HG03060 (cell line): ENCODE measurements around the gene ARHGAP18.

ENCODE experiments used
- ATAC-seq: cut with Tn5 transposase; IDR thresholded peaks from one replicate; pipeline ENCODE4 v1.9.1; 2021; ENCODE audit warnings: low read depth, moderate number of reproducible peaks; ENCODE audit not compliant: unreplicated experiment

ARHGAP18 gene

GRCh38 chr6:129555206-129555832 lies 154.7 kb downstream of the ARHGAP18 start:
- ATAC-seq, result no peak

GRCh38 chr6:129552413-129552812 lies 157.6 kb downstream of the ARHGAP18 start:
- ATAC-seq, result no peak

DNA sequence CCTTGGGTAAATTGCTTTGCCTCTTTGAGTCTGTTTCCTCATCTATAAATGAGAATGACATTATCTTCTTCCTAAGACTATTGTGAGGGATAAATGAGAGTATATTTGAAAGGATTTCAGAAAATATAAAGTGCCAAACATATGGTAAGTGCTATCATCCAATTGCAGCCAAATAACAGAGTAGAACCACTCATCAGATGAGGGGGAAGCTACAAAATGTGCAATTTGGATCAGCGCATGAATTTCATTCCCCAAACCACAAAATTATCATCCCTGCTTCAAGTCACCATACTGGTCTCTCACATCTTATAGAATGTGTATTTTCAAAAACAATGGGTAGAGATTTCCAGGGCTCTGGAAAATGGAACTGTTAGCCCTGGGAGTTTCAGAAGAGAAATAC lies 158.5 kb downstream of the ARHGAP18 start:
- no peak for ATAC-seq

GRCh38 chr6:129546702-129547101 lies 163.3 kb downstream of the ARHGAP18 start:
- ATAC-seq, result no peak

GRCh38 chr6:129544892-129545612 lies 164.9 kb downstream of the ARHGAP18 start:
- ATAC-seq, result no peak

DNA sequence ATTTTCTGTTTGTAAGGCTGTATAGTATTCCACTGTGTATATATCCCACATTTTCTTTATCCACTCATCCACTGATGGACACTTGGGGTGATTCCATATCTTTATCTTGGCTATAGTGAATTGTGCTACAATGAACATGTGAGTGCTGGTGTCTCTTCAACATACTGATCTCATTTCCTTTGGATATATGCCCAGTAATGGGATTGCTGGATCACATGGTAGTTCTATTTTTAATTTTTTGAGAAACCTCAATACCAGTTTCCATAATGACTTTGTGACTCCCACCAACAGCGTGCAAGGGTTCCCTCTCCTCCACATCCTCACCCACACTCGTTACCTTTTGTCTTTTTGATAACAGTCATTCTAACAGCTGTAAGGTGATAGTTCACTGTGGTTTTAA lies 166.0 kb downstream of the ARHGAP18 start:
- ATAC-seq, result no peak

- ATAC-seq, result no peak
Observed at GRCh38 chr6:129542705-129543104, 167.3 kb downstream of the ARHGAP18 start.

- ATAC-seq, result no peak
Observed at GRCh38 chr6:129539032-129539431, 170.9 kb downstream of the ARHGAP18 start.

DNA sequence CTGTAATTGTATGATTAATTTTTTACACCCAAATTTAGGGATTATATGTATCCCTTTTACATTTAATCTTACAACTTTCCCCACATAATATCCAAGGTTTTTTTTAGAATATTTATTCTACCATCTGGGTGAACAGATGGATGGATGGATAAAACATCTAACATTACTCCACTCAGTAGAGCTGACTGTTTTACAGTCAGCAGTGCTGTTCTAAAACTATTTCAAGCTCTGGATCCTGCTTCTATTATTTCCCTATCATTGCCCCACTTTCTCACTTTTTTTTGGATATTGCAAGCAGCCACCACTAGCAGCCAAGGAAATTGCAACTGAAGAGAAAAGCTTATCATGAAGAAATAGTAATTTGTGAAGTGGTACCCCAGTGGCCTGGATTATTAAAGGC lies 173.7 kb downstream of the ARHGAP18 start:
- ATAC-seq, result no peak

GRCh38 chr6:129534926-129535325 lies 175.1 kb downstream of the ARHGAP18 start:
- no peak for ATAC-seq
